Karpas-422 (cell line): ENCODE data around the gene R3HDM4. TPM values are rescaled to one million over a fixed set of nuclear protein-coding genes. Genes with fewer than 3 reads are reported as not detected.

Experiments used
- DNase-seq: peaks from one replicate; pipeline ENCODE4 v3.0.0-alpha.2; 2015
- H2AFZ ChIP-seq: fragments of 200-600 bp; sonication (generic); 2 replicates; pipeline ENCODE4 v1.6.1; 2014; ENCODE audit warnings: antibody characterized with exemption, low read length, mixed read lengths
- H3K27ac ChIP-seq: fragments of 200-600 bp; sonication (generic); 2 replicates; pipeline ENCODE4 v1.5.1; 2014; ENCODE audit warnings: mild to moderate bottlenecking, low read length, moderate library complexity
- H3K27me3 ChIP-seq: fragments of 200-600 bp; sonication (generic); 2 replicates; pipeline ENCODE4 v1.6.1; 2014; ENCODE audit warnings: low read length, mixed read lengths
- H3K36me3 ChIP-seq: fragments of 200-600 bp; sonication (generic); 2 replicates; pipeline ENCODE4 v1.6.1; 2014; ENCODE audit warnings: low read length, mixed read lengths; ENCODE audit not compliant: insufficient read depth
- H3K4me1 ChIP-seq: fragments of 200-600 bp; sonication (generic); 2 replicates; pipeline ENCODE4 v1.6.1; 2014; ENCODE audit warnings: mild to moderate bottlenecking, low read length, mixed read lengths
- H3K4me2 ChIP-seq: fragments of 200-600 bp; sonication (generic); 2 replicates; pipeline ENCODE4 v1.6.1; 2014; ENCODE audit warnings: low read length, low read depth, mild to moderate bottlenecking; ENCODE audit not compliant: poor library complexity, severe bottlenecking
- H3K4me3 ChIP-seq: fragments of 200-600 bp; sonication (generic); 2 replicates; pipeline ENCODE4 v1.5.1; 2014; ENCODE audit warnings: mild to moderate bottlenecking, antibody characterized with exemption, low read length, mixed read lengths
- H3K79me2 ChIP-seq: fragments of 200-600 bp; sonication (generic); 2 replicates; pipeline ENCODE4 v1.6.1; 2014; ENCODE audit warnings: mild to moderate bottlenecking, low read length, mixed read lengths
- H3K9ac ChIP-seq: fragments of 200-600 bp; sonication (generic); 2 replicates; pipeline ENCODE4 v1.6.0; 2014; ENCODE audit warnings: low read length
- H3K9me2 ChIP-seq: fragments of 200-600 bp; sonication (generic), shearing (Covaris generic); replicated peaks from 2 replicates; pipeline ENCODE4 v1.6.0; 2014; ENCODE audit warnings: mild to moderate bottlenecking, low read length, moderate library complexity; ENCODE audit not compliant: insufficient read depth
- H3K9me3 ChIP-seq: fragments of 300-700, 200-600 bp; sonication (generic); 2 replicates; pipeline ENCODE4 v1.6.1; 2014; ENCODE audit warnings: low read length, mixed read lengths
- H4K20me1 ChIP-seq: fragments of 200-600 bp; sonication (generic); 2 replicates; pipeline ENCODE4 v1.6.1; 2014; ENCODE audit warnings: mild to moderate bottlenecking, antibody characterized with exemption, low read length, low read depth; ENCODE audit not compliant: insufficient read depth
- total RNA-seq: library from RNA; depleted of rRNA; stranded (reverse); fragments of >200 nt; shearing (Covaris generic); gene quantifications from 2 replicates; pipeline ENCODE4 v1.2.3, GENCODE V29; 2014; ENCODE audit warnings: low replicate concordance

R3HDM4 gene
- total RNA-seq, 1 experiment from 2014 or later, result 41.9 TPM

GRCh38 chr19:955803-956765 is 43.1 kb upstream of the R3HDM4 start:
- no peak for DNase-seq
- Histone ChIP-seq H3K9me2 (no peaks in the 10 kb centered on the region), H3K36me3 (no peaks in the 10 kb centered on the region), H3K27ac (no peak overlapping the region), H3K9ac (no peak overlapping the region), H3K4me1 (peaks cover 7% of the 10 kb centered on the region; the same call in 1 of the 2 replicates), H4K20me1 (0 out of 2 replicates have a peak, but pooled peaks cover 10% of the 10 kb centered on the region), H3K4me3 (no peak overlapping the region), H3K27me3 (no peaks in the 10 kb centered on the region), H3K79me2 (no peaks in the 10 kb centered on the region), H2AFZ (no peak overlapping the region), H3K9me3 (no peaks in the 10 kb centered on the region), H3K4me2 (no peak overlapping the region)

GRCh38 chr19:954672-955494 is 41.9 kb upstream of the R3HDM4 start:
- Histone ChIP-seq H3K4me2 (no peak overlapping the region), H3K4me1 (peaks cover 7% of the 10 kb centered on the region; the same call in 1 of the 2 replicates)
- DNase-seq, result peak; percentile 47

DNA sequence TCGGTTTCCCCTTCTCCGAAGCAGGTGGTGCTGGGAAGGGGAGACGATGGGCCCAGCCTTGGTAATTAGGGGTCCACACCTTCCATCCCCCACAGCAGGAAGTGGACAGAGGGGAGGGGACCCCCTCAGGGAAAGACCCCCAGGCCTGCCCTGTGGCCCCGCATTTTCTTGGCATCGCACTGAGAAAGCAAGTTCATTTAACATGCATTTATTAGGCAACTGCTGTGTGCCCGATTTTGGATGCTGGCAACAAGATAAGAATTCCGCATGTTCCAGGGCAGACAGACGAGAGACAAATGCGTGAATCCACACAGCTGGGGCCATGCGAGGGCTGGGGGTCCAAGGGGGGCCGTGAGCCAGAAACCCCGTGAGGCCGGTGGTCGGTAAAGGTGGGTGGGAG is 41.3 kb upstream of the R3HDM4 start:
- Histone ChIP-seq H3K27ac (no peak overlapping the region), H3K36me3 (no peaks in the 10 kb centered on the region), H4K20me1 (0 out of 2 replicates have a peak, but pooled peaks cover 10% of the 10 kb centered on the region), H3K27me3 (no peaks in the 10 kb centered on the region), H3K9me2 (no peaks in the 10 kb centered on the region), H3K79me2 (no peaks in the 10 kb centered on the region), H3K9ac (no peak overlapping the region), H3K4me3 (no peak overlapping the region), H3K4me1 (peaks cover 7% of the 10 kb centered on the region; the same call in 1 of the 2 replicates), H2AFZ (no peak overlapping the region), H3K4me2 (no peak overlapping the region), H3K9me3 (no peaks in the 10 kb centered on the region)
- no peak for DNase-seq

More at GRCh38 chr19:954672-955494, 41.9 kb upstream of the R3HDM4 start:
- Histone ChIP-seq H4K20me1 (0 out of 2 replicates have a peak, but pooled peaks cover 10% of the 10 kb centered on the region), H3K9me3 (no peaks in the 10 kb centered on the region), H3K4me3 (no peak overlapping the region), H3K36me3 (no peaks in the 10 kb centered on the region), H3K9ac (no peak overlapping the region), H2AFZ (no peak overlapping the region), H3K27ac (no peak overlapping the region), H3K27me3 (no peaks in the 10 kb centered on the region), H3K9me2 (no peaks in the 10 kb centered on the region), H3K79me2 (no peaks in the 10 kb centered on the region)

DNA sequence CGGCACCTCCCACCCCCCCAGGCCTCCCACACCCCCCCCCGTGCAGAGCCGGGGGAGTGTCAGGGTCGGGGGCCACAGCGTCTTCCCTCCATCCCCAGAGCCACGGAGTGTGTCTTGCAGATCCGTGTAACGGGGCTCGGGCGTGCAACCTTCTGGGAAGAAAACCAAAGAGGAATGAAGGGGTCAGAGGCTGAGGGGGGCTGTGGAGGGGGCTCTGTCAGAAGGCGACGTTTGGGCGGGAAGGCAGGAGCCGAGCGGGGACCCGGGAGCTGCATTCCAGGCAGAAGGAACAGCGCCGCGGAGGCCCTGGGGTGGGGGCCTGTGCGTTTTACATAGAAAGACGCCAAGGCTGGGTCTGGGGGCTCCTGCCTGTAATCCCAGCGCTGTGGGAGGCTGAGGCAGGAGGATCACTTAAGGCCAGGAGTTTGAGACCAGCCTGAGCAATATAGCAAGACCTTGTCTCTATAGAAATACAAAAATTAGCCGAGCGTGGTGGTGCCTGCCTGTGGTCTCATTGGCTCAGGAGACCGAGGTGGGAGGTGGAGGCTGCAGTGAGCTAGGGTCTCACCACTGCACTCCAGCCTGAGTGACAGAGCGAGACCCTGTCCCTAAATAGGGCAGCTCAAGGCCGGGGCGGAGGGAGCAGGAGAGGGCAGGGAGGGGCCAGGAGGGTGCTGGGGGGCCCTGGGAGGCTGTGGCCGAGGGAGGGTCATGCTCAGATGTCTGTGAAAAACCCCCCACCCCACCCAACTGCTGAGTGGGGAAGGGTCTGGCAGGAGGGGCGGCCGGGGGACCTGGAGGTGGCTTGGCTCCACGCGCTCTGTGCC is 40.6 kb upstream of the R3HDM4 start:
- H3K4me1 ChIP-seq, result peaks cover 7% of the 10 kb centered on the region; the same call in 1 of the 2 replicates
- no peaks in the 10 kb centered on the region for H3K9me2 ChIP-seq
- 0 out of 2 replicates have a peak, but pooled peaks cover 10% of the 10 kb centered on the region for H4K20me1 ChIP-seq
- H3K79me2 ChIP-seq, result no peaks in the 10 kb centered on the region
- no peak overlapping the region for H3K9ac ChIP-seq
- no peak overlapping the region for H3K4me2 ChIP-seq
- no peak overlapping the region for H3K4me3 ChIP-seq
- H3K36me3 ChIP-seq, result no peaks in the 10 kb centered on the region
- no peaks in the 10 kb centered on the region for H3K9me3 ChIP-seq
- no peak for DNase-seq
- no peak overlapping the region for H3K27ac ChIP-seq
- H2AFZ ChIP-seq, result no peak overlapping the region
- H3K27me3 ChIP-seq, result no peaks in the 10 kb centered on the region

GRCh38 chr19:952680-953444 is 39.8 kb upstream of the R3HDM4 start:
- no peak overlapping the region for H3K4me3 ChIP-seq
- no peaks in the 10 kb centered on the region for H3K9me2 ChIP-seq
- no peak overlapping the region for H3K27ac ChIP-seq
- H3K4me1 ChIP-seq, result peaks cover 13% of the 10 kb centered on the region
- H3K9ac ChIP-seq, result no peak overlapping the region
- H3K36me3 ChIP-seq, result no peaks in the 10 kb centered on the region
- H3K79me2 ChIP-seq, result no peaks in the 10 kb centered on the region
- H4K20me1 ChIP-seq, result 0 out of 2 replicates have a peak, but pooled peaks cover 10% of the 10 kb centered on the region
- no peak overlapping the region for H2AFZ ChIP-seq
- DNase-seq, result no peak
- H3K27me3 ChIP-seq, result no peaks in the 10 kb centered on the region
- no peaks in the 10 kb centered on the region for H3K9me3 ChIP-seq
- no peak overlapping the region for H3K4me2 ChIP-seq

GRCh38 chr19:952049-952679 is 39.1 kb upstream of the R3HDM4 start:
- Histone ChIP-seq H3K79me2 (no peaks in the 10 kb centered on the region), H3K27me3 (no peaks in the 10 kb centered on the region), H3K27ac (no peak overlapping the region), H3K36me3 (no peaks in the 10 kb centered on the region), H3K4me1 (peaks cover 20% of the 10 kb centered on the region), H3K4me3 (no peak overlapping the region), H4K20me1 (0 out of 2 replicates have a peak, but pooled peaks cover 10% of the 10 kb centered on the region), H3K9ac (no peak overlapping the region), H3K4me2 (no peak overlapping the region), H3K9me2 (no peaks in the 10 kb centered on the region), H3K9me3 (no peaks in the 10 kb centered on the region), H2AFZ (no peak overlapping the region)
- no peak for DNase-seq
